GM18520 (cell line): ENCODE measurements around the gene MCIDAS.

Experiments used
- ATAC-seq: cut with Tn5 transposase; IDR thresholded peaks from one replicate; pipeline ENCODE4 v1.9.1; 2021; ENCODE audit not compliant: unreplicated experiment

Gene MCIDAS

GRCh38 chr5:55226934-55227663, at the start of gene MCIDAS:
Gene MCIDAS, minus strand, starts transcription at chr5:55227315. Its CDS starts 177 bp downstream, at chr5:55227138.
- ATAC-seq: no peak

- ATAC-seq: no peak
Measured at GRCh38 chr5:55276771-55277170, 49.7 kb upstream of the MCIDAS start.

GRCh38 chr5:55258339-55258738, 31.2 kb upstream of the MCIDAS start:
- no peak for ATAC-seq

- ATAC-seq: no peak
Measured at GRCh38 chr5:55254802-55255201, 27.7 kb upstream of the MCIDAS start.

GRCh38 chr5:55250064-55250463, 22.9 kb upstream of the MCIDAS start:
- no peak for ATAC-seq

GRCh38 chr5:55241746-55242145, 14.6 kb upstream of the MCIDAS start:
- ATAC-seq: no peak

GRCh38 chr5:55236800-55237199, 9.7 kb upstream of the MCIDAS start:
- no peak for ATAC-seq

GRCh38 chr5:55234121-55234700, 7.1 kb upstream of the MCIDAS start:
- ATAC-seq: no peak

GRCh38 chr5:55232985-55233928, 6.1 kb upstream of the MCIDAS start, which contains the start of gene CCNO:
Gene CCNO, minus strand, starts transcription at chr5:55233608. Its CDS starts 85 bp downstream, at chr5:55233523.
- peak; percentile 47 for ATAC-seq

- ATAC-seq: no peak
Measured at GRCh38 chr5:55232271-55232984, 5.3 kb upstream of the MCIDAS start.

- ATAC-seq: no peak
Measured at GRCh38 chr5:55231919-55232270, 4.8 kb upstream of the MCIDAS start.

GRCh38 chr5:55231029-55231918, 4.2 kb upstream of the MCIDAS start:
- ATAC-seq: no peak

- no peak for ATAC-seq
Measured at GRCh38 chr5:55230086-55230629, 3.0 kb upstream of the MCIDAS start.

GRCh38 chr5:55227664-55228430, 732 bp upstream of the MCIDAS start:
- no peak for ATAC-seq

- no peak for ATAC-seq
Measured at GRCh38 chr5:55226027-55226933, 835 bp downstream of the MCIDAS start.

GRCh38 chr5:55225346-55225745, 1.8 kb downstream of the MCIDAS start:
- no peak for ATAC-seq

GRCh38 chr5:55223812-55224240, 3.3 kb downstream of the MCIDAS start:
- no peak for ATAC-seq
